Prostate gland (tissue), 2 donors: ENCODE data around the gene SLU7.

Experiments
- POLR2A ChIP-seq: fragments of 450-650 bp; IDR thresholded peaks from one replicate; pipeline ENCODE4 v1.6.1; 2016; ENCODE audit warnings: antibody characterized with exemption, mild to moderate bottlenecking
- TF ChIP-seq, protein P1 (sequence below), 4 experiments: fragments of 200-600 bp in 2 of 4; fragments of 450-650 bp in 2 of 4; sonication (generic) in 2 of 4; IDR thresholded peaks; 1 replicate in 3 of 4; 2 replicates in 1 of 4; pipeline ENCODE4 v1.5.1; 2016 to 2019; ENCODE audit warnings: antibody characterized with exemption in 4 of 4, mild to moderate bottlenecking in 2 of 4, moderate library complexity in 2 of 4

- TF ChIP-seq, protein P1, sequence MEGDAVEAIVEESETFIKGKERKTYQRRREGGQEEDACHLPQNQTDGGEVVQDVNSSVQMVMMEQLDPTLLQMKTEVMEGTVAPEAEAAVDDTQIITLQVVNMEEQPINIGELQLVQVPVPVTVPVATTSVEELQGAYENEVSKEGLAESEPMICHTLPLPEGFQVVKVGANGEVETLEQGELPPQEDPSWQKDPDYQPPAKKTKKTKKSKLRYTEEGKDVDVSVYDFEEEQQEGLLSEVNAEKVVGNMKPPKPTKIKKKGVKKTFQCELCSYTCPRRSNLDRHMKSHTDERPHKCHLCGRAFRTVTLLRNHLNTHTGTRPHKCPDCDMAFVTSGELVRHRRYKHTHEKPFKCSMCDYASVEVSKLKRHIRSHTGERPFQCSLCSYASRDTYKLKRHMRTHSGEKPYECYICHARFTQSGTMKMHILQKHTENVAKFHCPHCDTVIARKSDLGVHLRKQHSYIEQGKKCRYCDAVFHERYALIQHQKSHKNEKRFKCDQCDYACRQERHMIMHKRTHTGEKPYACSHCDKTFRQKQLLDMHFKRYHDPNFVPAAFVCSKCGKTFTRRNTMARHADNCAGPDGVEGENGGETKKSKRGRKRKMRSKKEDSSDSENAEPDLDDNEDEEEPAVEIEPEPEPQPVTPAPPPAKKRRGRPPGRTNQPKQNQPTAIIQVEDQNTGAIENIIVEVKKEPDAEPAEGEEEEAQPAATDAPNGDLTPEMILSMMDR (IDR thresholded peaks at IDR 0.05) = no peak
- TF ChIP-seq POLR2A = no peak
Measured at GRCh38 chr5:160379511-160379910, 39.4 kb downstream of the SLU7 start.
